HepG2 (cell line): ENCODE results near the gene CHCHD6. TPM values are rescaled to one million over a fixed set of nuclear protein-coding genes. Genes with fewer than 3 reads are reported as not detected.

Source experiments
- BATF2 ChIP-seq: sonication (generic); formaldehyde crosslinking; IDR thresholded peaks from 2 replicates; pipeline ENCODE4 v1.8.0; 2022; ENCODE audit warnings: mild to moderate bottlenecking, missing genetic modification reagents, moderate library complexity
- HES4 ChIP-seq: sonication (generic); formaldehyde crosslinking; IDR thresholded peaks from 2 replicates; pipeline ENCODE4 v1.9.0; 2021; ENCODE audit warnings: mild to moderate bottlenecking, missing genetic modification reagents, borderline replicate concordance
- PAWR ChIP-seq: sonication (generic); formaldehyde crosslinking; IDR thresholded peaks from 2 replicates; pipeline ENCODE4 v1.4.0; 2020; ENCODE audit warnings: missing genetic modification reagents, mild to moderate bottlenecking, borderline replicate concordance
- POGZ ChIP-seq: sonication (generic); formaldehyde crosslinking; IDR thresholded peaks from 2 replicates; pipeline ENCODE4 v1.4.0; 2020; ENCODE audit warnings: mild to moderate bottlenecking, missing genetic modification reagents
- SMARCC2 ChIP-seq: fragments of 450-650 bp; IDR thresholded peaks from 2 replicates; pipeline ENCODE4 v1.6.1; 2017; ENCODE audit warnings: antibody characterized with exemption, mild to moderate bottlenecking
- SOX6 ChIP-seq, 2 experiments: fragments of 450-650 bp in 1 of 2; sonication (generic) in 1 of 2; formaldehyde crosslinking in 1 of 2; IDR thresholded peaks; 2 replicates each; pipeline versions ENCODE4 v1.4.0 to v1.6.1; 2017 to 2020; ENCODE audit warnings: antibody characterized with exemption in 1 of 2, mild to moderate bottlenecking in 1 of 2, missing genetic modification reagents in 1 of 2
- SP4 ChIP-seq: sonication (generic); formaldehyde crosslinking; IDR thresholded peaks from 2 replicates; pipeline ENCODE4 v1.8.1; 2023; ENCODE audit warnings: mild to moderate bottlenecking, missing genetic modification reagents
- ZMAT3 ChIP-seq: sonication (generic); formaldehyde crosslinking; conservative IDR thresholded peaks from 2 replicates; pipeline ENCODE4 v1.7.0; 2021; ENCODE audit warnings: missing genetic modification reagents
- ZNF335 ChIP-seq: sonication (generic); formaldehyde crosslinking; IDR thresholded peaks from 2 replicates; pipeline ENCODE4 v1.4.0; 2020; ENCODE audit warnings: missing genetic modification reagents
- ZNF460 ChIP-seq: sonication (generic); formaldehyde crosslinking; IDR thresholded peaks from 2 replicates; pipeline ENCODE4 v1.5.1; 2020; ENCODE audit warnings: missing genetic modification reagents, mild to moderate bottlenecking, borderline replicate concordance
- ZNF879 ChIP-seq: sonication (generic); formaldehyde crosslinking; IDR thresholded peaks from 2 replicates; pipeline ENCODE4 v1.8.1; 2023; ENCODE audit warnings: missing genetic modification reagents
- ZSCAN9 ChIP-seq: IDR thresholded peaks from 2 replicates; pipeline ENCODE4 v1.6.1; 2016; ENCODE audit warnings: borderline replicate concordance
- ZUFSP ChIP-seq: sonication (generic); formaldehyde crosslinking; IDR thresholded peaks from 2 replicates; pipeline ENCODE4 v1.9.0; 2021; ENCODE audit warnings: missing genetic modification reagents, mild to moderate bottlenecking, borderline replicate concordance
- polyA plus RNA-seq, 8 experiments: library from polyadenylated mRNA; depleted of rRNA in 3 of 8; stranded (reverse) in 7 of 8; unstranded in 1 of 8; fragments of >200 nt; fragmentation: Illumina TruSeq in 4 of 8; extraction: Trizol in 4 of 8; gene quantifications; 2 replicates each; pipeline versions ENCODE4 v1.2.1 to v1.2.3, GENCODE V29; 2011 to 2016; ENCODE audit warnings: low read depth in 4 of 8, missing spikeins in 1 of 8, mixed read lengths in 1 of 8; ENCODE audit not compliant: insufficient read depth in 1 of 8
- total RNA-seq, 5 experiments: library from RNA; depleted of rRNA; stranded (reverse); fragments of >200 nt; fragmentation: Illumina TruSeq; extraction: Trizol; gene quantifications; 2 replicates each; pipeline ENCODE4 v1.2.3, GENCODE V29; 2016; ENCODE audit warnings: low read depth in 1 of 5
- TF ChIP-seq, protein P1 (sequence below), 2 experiments: fragments of 450-650 bp in 1 of 2; sonication (generic) in 1 of 2; formaldehyde crosslinking in 1 of 2; IDR thresholded peaks; 2 replicates each; pipeline versions ENCODE4 v1.6.1 to v1.8.0; 2016 to 2022; ENCODE audit warnings: antibody characterized with exemption in 1 of 2, mild to moderate bottlenecking in 1 of 2, missing genetic modification reagents in 1 of 2

The CHCHD6 gene
- total and polyA plus RNA-seq, 2 of the 13 experiments (the other 11 are each of a cell fraction or from before 2014, with no cell fraction given): 20.3 to 20.8 TPM

- TF ChIP-seq BATF2 (CRISPR knock-in tag): no peak
- no peak for TF ChIP-seq ZNF460 (CRISPR knock-in tag)
- no peak for TF ChIP-seq SMARCC2
- TF ChIP-seq HES4 (CRISPR knock-in tag): no peak
- peak; percentile 25; the same call in 1 of the 2 replicates for TF ChIP-seq POGZ (CRISPR knock-in tag)
- no peak for TF ChIP-seq ZNF879
- peak; percentile 72; the same call in 1 of the 2 replicates for TF ChIP-seq ZMAT3
- TF ChIP-seq SP4 (CRISPR knock-in tag): no peak; the same call in 1 of the 2 replicates
- TF ChIP-seq SOX6 (IDR thresholded peaks at IDR 0.05): no peak
- no peak for TF ChIP-seq SOX6 (CRISPR knock-in tag; IDR thresholded peaks at IDR 0.05)
- TF ChIP-seq, protein P1, sequence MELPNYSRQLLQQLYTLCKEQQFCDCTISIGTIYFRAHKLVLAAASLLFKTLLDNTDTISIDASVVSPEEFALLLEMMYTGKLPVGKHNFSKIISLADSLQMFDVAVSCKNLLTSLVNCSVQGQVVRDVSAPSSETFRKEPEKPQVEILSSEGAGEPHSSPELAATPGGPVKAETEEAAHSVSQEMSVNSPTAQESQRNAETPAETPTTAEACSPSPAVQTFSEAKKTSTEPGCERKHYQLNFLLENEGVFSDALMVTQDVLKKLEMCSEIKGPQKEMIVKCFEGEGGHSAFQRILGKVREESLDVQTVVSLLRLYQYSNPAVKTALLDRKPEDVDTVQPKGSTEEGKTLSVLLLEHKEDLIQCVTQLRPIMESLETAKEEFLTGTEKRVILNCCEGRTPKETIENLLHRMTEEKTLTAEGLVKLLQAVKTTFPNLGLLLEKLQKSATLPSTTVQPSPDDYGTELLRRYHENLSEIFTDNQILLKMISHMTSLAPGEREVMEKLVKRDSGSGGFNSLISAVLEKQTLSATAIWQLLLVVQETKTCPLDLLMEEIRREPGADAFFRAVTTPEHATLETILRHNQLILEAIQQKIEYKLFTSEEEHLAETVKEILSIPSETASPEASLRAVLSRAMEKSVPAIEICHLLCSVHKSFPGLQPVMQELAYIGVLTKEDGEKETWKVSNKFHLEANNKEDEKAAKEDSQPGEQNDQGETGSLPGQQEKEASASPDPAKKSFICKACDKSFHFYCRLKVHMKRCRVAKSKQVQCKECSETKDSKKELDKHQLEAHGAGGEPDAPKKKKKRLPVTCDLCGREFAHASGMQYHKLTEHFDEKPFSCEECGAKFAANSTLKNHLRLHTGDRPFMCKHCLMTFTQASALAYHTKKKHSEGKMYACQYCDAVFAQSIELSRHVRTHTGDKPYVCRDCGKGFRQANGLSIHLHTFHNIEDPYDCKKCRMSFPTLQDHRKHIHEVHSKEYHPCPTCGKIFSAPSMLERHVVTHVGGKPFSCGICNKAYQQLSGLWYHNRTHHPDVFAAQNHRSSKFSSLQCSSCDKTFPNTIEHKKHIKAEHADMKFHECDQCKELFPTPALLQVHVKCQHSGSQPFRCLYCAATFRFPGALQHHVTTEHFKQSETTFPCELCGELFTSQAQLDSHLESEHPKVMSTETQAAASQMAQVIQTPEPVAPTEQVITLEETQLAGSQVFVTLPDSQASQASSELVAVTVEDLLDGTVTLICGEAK (IDR thresholded peaks at IDR 0.05): no peak
- TF ChIP-seq, protein P1 (CRISPR knock-in tag; IDR thresholded peaks at IDR 0.05): 0 out of 2 replicates have a peak, but pooled peaks have one; percentile 56
- no peak for TF ChIP-seq PAWR
- no peak for TF ChIP-seq ZSCAN9 (CRISPR knock-in tag)
- TF ChIP-seq ZUFSP (CRISPR knock-in tag): no peak
- no peak for TF ChIP-seq ZNF335 (CRISPR knock-in tag)
These were observed at the start of gene CHCHD6 (continued) for GRCh38 chr3:126703512-126704493.
